Glutamatergic neuron (in vitro differentiated cells): Measurements from ENCODE around the gene PNKD. TPM values are rescaled to one million over a fixed set of nuclear protein-coding genes. Genes with fewer than 3 reads are reported as not detected.
A peak's percentile ranks its signal among the peaks of the same experiment; 100 is the strongest.

Experiments used
- DNase-seq: peaks from one replicate; pipeline ENCODE4 v3.0.0; 2022
- H3K27ac Mint-ChIP-seq: one replicate; pipeline ENCODE4 v1.8.0; 2020; ENCODE audit warnings: mild to moderate bottlenecking, mixed read lengths, inconsistent platforms; ENCODE audit not compliant: unreplicated experiment
- H3K27me3 Mint-ChIP-seq: one replicate; pipeline ENCODE4 v1.8.0; 2020; ENCODE audit warnings: mild to moderate bottlenecking, moderate library complexity, mixed read lengths, inconsistent platforms; ENCODE audit not compliant: unreplicated experiment
- H3K36me3 Mint-ChIP-seq: one replicate; pipeline ENCODE4 v1.8.0; 2020; ENCODE audit warnings: mild to moderate bottlenecking, mixed read lengths, inconsistent platforms; ENCODE audit not compliant: unreplicated experiment
- H3K4me1 Mint-ChIP-seq: one replicate; pipeline ENCODE4 v1.8.0; 2020; ENCODE audit warnings: mild to moderate bottlenecking, low read depth, mixed read lengths, inconsistent platforms; ENCODE audit not compliant: unreplicated experiment
- H3K4me3 Mint-ChIP-seq: one replicate; pipeline ENCODE4 v1.8.0; 2020; ENCODE audit warnings: mild to moderate bottlenecking, mixed read lengths, inconsistent platforms; ENCODE audit not compliant: unreplicated experiment
- H3K9me3 Mint-ChIP-seq: one replicate; pipeline ENCODE4 v1.8.0; 2020; ENCODE audit warnings: mild to moderate bottlenecking, moderate library complexity, mixed read lengths, inconsistent platforms; ENCODE audit not compliant: unreplicated experiment
- total RNA-seq: library from RNA; stranded (reverse); fragmentation: NEBNext Ultra II Directional; extraction: Animal tissue kit (Norgen Biotek cat#: 25700); gene quantifications from one replicate; pipeline ENCODE4 v1.2.1, GENCODE V29; 2021; ENCODE audit not compliant: unreplicated experiment
- TF ChIP-seq, protein P1 (sequence below): fragments of 200-600 bp; sonication (generic); IDR thresholded peaks from one replicate; pipeline ENCODE4 v1.5.0; 2021; ENCODE audit not compliant: partially characterized antibody, unreplicated experiment

Gene PNKD
- total RNA-seq, 1 donor from 2014 or later = 44.2 TPM

DNA sequence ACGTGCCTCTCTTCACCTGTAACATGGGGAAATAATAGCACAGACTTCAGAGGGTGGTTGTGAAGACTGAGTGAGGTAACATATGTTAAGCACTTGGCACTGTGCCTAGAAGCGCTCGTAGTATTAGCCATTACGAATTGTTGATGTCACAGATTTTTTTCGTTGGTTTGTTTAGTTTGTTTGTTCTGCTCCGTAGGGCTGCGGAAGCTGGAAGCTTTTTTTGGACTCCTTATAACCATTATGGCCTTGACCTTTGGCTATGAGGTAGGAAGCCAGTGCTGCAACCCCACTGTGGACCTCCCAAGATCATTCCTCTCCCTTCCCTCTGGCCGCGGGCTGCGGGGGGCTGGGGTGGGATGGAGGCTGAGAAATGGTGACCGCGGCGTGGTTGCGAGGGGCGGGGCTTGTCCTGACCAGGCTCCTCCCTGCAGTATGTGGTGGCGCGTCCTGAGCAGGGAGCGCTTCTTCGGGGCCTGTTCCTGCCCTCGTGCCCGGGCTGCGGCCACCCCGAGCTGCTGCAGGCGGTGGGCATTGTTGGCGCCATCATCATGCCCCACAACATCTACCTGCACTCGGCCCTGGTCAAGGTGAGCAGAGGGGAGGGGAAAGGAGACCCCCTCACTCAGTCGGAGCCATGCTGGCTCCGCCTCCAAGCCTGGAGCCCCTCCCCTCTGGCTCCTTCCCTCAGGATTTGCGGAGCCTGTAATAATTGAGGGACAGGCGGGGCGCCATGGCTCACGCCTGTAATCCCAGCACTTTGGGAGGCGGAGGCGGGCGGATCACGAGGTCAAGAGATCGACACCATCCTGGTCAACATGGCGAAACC lies 117.3 kb downstream of the PNKD start:
- DNase-seq = no peak
- Mint-ChIP-seq H3K27me3 (peaks cover 7% of the 10 kb centered on the region), H3K9me3 (peaks cover 4% of the 10 kb centered on the region), H3K36me3 (no peaks in the 10 kb centered on the region), H3K4me1 (peaks cover 2% of the 10 kb centered on the region), H3K4me3 (peak overlapping the region; percentile 57), H3K27ac (no peak overlapping the region)
- TF ChIP-seq, protein P1, sequence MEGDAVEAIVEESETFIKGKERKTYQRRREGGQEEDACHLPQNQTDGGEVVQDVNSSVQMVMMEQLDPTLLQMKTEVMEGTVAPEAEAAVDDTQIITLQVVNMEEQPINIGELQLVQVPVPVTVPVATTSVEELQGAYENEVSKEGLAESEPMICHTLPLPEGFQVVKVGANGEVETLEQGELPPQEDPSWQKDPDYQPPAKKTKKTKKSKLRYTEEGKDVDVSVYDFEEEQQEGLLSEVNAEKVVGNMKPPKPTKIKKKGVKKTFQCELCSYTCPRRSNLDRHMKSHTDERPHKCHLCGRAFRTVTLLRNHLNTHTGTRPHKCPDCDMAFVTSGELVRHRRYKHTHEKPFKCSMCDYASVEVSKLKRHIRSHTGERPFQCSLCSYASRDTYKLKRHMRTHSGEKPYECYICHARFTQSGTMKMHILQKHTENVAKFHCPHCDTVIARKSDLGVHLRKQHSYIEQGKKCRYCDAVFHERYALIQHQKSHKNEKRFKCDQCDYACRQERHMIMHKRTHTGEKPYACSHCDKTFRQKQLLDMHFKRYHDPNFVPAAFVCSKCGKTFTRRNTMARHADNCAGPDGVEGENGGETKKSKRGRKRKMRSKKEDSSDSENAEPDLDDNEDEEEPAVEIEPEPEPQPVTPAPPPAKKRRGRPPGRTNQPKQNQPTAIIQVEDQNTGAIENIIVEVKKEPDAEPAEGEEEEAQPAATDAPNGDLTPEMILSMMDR = no peak

DNA sequence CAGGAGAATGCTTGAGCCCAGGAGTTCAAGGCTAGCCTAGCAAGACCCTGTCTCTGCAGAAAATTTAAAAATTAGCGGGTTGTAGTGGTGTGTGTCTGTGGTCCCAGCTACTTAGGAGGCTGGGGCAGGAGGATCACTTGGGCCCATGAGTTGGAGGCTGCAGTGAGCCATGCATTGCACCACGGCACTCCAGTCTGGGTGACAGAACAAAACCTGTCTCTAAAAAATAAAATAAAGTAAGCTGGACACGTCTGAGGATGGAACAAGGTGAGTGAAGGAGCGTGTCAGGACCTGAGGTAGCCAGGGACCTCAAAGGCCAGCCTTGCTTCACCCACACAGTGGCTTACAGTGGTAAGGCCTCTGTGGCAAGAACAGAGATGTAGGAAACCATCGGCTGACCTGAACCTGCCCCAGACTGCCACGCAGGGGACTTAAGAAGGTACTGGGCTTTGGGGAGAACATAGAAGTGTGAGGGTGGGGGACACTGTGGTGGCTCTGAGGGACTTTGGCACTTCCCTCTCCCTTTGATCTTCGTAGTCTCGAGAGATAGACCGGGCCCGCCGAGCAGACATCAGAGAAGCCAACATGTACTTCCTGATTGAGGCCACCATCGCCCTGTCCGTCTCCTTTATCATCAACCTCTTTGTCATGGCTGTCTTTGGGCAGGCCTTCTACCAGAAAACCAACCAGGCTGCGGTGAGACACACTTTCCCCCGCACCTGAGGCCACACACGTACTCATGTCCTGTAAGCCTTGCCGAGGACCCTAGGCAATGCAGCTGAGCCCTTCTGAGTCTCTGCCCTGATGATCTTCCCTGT lies 119.2 kb downstream of the PNKD start:
- TF ChIP-seq, protein P1 = no peak
- H3K27ac Mint-ChIP-seq = no peak overlapping the region
- peaks cover 7% of the 10 kb centered on the region for H3K27me3 Mint-ChIP-seq
- H3K9me3 Mint-ChIP-seq = peaks cover 6% of the 10 kb centered on the region
- no peak for DNase-seq
- H3K4me1 Mint-ChIP-seq = peaks cover 2% of the 10 kb centered on the region
- no peaks in the 10 kb centered on the region for H3K36me3 Mint-ChIP-seq
- no peak overlapping the region for H3K4me3 Mint-ChIP-seq

DNA sequence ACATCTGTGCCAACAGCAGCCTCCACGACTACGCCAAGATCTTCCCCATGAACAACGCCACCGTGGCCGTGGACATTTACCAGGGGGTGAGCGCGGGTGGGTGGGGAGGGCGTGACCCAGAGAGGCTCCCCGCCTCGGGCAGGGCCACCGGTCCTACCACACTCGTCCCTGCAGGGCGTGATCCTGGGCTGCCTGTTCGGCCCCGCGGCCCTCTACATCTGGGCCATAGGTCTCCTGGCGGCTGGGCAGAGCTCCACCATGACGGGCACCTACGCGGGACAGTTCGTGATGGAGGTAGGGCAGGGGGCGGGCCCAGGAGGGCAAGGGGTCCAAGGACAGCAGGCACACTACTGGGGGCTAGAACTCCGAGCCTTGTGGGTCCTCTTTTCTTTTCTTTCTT lies 120.9 kb downstream of the PNKD start:
- no peak for DNase-seq
- no peak overlapping the region for H3K4me3 Mint-ChIP-seq
- H3K4me1 Mint-ChIP-seq = peaks cover 2% of the 10 kb centered on the region
- no peaks in the 10 kb centered on the region for H3K36me3 Mint-ChIP-seq
- no peak overlapping the region for H3K27ac Mint-ChIP-seq
- H3K27me3 Mint-ChIP-seq = peaks cover 5% of the 10 kb centered on the region
- TF ChIP-seq, protein P1 = no peak
- peaks cover 5% of the 10 kb centered on the region for H3K9me3 Mint-ChIP-seq

DNA sequence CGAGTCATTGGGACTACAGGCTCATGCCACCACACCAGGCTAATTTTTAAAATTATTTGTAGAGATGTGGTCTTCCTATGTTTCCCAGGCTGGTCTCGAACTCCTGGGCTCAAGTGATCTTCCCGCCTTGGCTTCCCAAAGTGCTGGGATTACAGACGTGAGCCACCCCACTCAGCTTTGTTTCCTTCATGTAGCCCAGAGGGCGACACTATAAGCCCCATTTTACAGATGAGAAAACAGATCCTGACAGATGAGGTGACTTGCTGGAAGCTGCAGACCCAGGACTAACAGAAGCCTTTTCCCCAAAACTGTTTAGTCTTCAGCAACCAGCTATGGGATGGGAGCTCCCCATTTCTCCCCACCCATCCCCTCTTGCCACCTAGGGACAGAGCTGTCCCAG lies 122.1 kb downstream of the PNKD start:
- peaks cover 8% of the 10 kb centered on the region for H3K27me3 Mint-ChIP-seq
- no peak for DNase-seq
- TF ChIP-seq, protein P1 = no peak
- no peaks in the 10 kb centered on the region for H3K36me3 Mint-ChIP-seq
- H3K4me1 Mint-ChIP-seq = peaks cover 8% of the 10 kb centered on the region
- no peak overlapping the region for H3K27ac Mint-ChIP-seq
- H3K9me3 Mint-ChIP-seq = peaks cover 9% of the 10 kb centered on the region
- H3K4me3 Mint-ChIP-seq = no peak overlapping the region

DNA sequence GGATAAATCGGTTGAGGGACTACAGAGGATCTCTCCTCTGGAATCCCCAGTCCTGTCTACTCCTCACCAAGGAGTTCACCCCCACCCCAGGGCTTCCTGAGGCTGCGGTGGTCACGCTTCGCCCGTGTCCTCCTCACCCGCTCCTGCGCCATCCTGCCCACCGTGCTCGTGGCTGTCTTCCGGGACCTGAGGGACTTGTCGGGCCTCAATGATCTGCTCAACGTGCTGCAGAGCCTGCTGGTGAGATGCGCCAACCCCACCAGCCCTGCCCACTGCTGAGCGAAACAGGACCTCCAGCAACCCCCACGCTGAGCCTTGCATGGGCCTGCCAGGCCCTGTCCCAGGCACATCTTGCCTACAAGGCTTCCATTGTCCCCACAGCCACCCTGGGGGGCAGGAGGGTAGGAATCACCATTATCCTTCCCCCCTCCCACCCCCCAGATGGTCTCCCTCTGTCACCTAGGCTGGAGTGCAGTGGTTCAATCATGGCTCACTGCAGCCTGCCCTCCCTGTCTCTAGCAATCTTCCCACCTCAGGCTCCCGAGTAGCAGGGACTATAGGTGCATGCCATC lies 122.7 kb downstream of the PNKD start:
- peaks cover 12% of the 10 kb centered on the region for H3K9me3 Mint-ChIP-seq
- no peak overlapping the region for H3K4me3 Mint-ChIP-seq
- H3K27ac Mint-ChIP-seq = no peak overlapping the region
- TF ChIP-seq, protein P1 = no peak
- no peaks in the 10 kb centered on the region for H3K36me3 Mint-ChIP-seq
- H3K4me1 Mint-ChIP-seq = peaks cover 8% of the 10 kb centered on the region
- DNase-seq = no peak
- peaks cover 13% of the 10 kb centered on the region for H3K27me3 Mint-ChIP-seq
